ENCODE data around the gene SOST.

Gene SOST

GRCh38 chr17:43767053-43767712 is 8.6 kb upstream of the SOST start:
- no peak for TF ChIP-seq TAF1 (IDR thresholded peaks at IDR 0.05; ENCODE audit: borderline replicate concordance, insufficient read depth, low read length)
- TF ChIP-seq SIN3A (IDR thresholded peaks at IDR 0.05; ENCODE audit: borderline replicate concordance, insufficient read depth, low read length), result no peak
- no peak for TF ChIP-seq FOXP2 (optimal IDR thresholded peaks at IDR 0.05; ENCODE audit: borderline replicate concordance, extremely low read depth, extremely low read length, insufficient read depth)
- no peak for TF ChIP-seq POLR2AphosphoS5 (IDR thresholded peaks at IDR 0.05; ENCODE audit: low read depth, low read length)
- no peak for TF ChIP-seq REST (IDR thresholded peaks at IDR 0.05; ENCODE audit: insufficient read depth in 1 of 2, low read depth in 2 of 2, low read length in 2 of 2)

DNA sequence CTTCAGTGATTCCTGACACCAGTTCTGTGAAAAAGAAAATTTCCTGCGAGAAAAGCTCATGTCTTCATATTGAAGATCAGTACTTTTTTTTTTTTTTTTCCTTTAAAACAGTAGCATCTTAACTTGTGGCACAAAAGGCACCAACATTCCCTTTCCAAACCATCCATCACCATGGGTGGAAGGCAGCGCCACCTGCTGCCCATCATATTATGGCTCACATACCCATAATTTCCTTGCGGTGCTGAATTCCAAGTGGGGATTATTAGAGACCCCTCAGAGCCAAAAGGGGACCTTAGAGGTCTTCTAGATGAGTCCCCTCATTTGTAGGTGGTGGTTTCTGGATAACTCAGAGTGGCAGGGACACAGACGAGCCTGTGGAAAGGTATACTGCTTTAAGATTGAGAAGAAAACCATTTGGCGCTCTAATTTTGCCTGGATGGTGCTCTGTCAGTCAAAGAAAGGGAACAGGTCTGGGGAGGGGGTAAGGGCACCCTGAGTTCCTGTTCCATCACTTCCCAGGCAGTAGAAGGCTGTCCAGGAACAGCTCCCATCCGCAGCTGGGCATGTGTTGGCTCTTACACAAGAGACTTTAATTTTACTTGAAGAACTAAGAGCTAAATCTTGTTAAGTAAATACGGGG is 7.9 kb upstream of the SOST start:
- TF ChIP-seq REST (IDR thresholded peaks at IDR 0.05; ENCODE audit: insufficient read depth in 1 of 2, low read depth in 2 of 2, low read length in 2 of 2), result no peak
- no peak for TF ChIP-seq FOXP2 (optimal IDR thresholded peaks at IDR 0.05; ENCODE audit: borderline replicate concordance, extremely low read depth, extremely low read length, insufficient read depth)
- TF ChIP-seq SIN3A (IDR thresholded peaks at IDR 0.05; ENCODE audit: borderline replicate concordance, insufficient read depth, low read length), result no peak
- no peak for TF ChIP-seq TAF1 (IDR thresholded peaks at IDR 0.05; ENCODE audit: borderline replicate concordance, insufficient read depth, low read length)

DNA sequence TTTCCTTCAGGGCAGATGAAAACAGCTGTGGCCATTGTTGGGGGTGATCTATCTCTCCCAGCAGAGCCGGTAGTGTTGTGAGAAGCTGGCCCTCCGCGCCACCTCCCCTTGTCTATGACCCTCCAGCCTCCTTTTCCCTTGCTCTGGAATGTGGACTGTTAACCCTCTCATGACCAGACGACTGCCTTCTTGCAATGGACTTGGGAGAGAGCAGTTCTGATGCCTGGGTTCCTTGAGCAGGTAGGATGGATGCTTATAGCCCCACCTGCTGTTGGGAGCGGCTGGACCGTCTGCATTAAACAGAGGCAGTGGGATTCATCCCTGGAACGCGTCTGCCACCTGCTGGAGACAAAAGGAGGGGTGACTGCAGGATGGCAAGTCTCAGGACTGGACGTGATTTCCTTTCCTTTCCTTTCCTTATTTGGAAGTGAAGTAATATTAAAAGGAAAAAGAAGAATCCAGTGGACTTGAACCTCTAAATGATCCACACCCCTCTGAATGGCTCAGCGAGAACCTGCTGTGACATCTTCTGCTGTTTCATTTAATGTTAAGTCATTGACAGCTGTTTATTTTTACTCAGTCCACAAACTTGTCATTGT is 1.8 kb upstream of the SOST start:
- no peak for TF ChIP-seq FOXP2 (optimal IDR thresholded peaks at IDR 0.05; ENCODE audit: borderline replicate concordance, extremely low read depth, extremely low read length, insufficient read depth)
- TF ChIP-seq TAF1 (IDR thresholded peaks at IDR 0.05; ENCODE audit: borderline replicate concordance, insufficient read depth, low read length), result 0 out of 2 replicates have a peak, but pooled peaks have one; percentile 30

- TF ChIP-seq SIN3A (IDR thresholded peaks at IDR 0.05; ENCODE audit: borderline replicate concordance, insufficient read depth, low read length) (no peak), POLR2AphosphoS5 (IDR thresholded peaks at IDR 0.05; ENCODE audit: low read depth, low read length) (no peak), REST (IDR thresholded peaks at IDR 0.05; ENCODE audit: insufficient read depth in 1 of 2, low read depth in 2 of 2, low read length in 2 of 2) (no peak), FOXP2 (optimal IDR thresholded peaks at IDR 0.05; ENCODE audit: borderline replicate concordance, extremely low read depth, extremely low read length, insufficient read depth) (no peak), TAF1 (IDR thresholded peaks at IDR 0.05; ENCODE audit: borderline replicate concordance, insufficient read depth, low read length) (no peak)
These were observed 1.2 kb upstream of the SOST start for GRCh38 chr17:43759836-43760235.

GRCh38 chr17:43758086-43758485 is 505 bp downstream of the SOST start:
- TF ChIP-seq REST (IDR thresholded peaks at IDR 0.05; ENCODE audit: insufficient read depth in 1 of 2, low read depth in 2 of 2, low read length in 2 of 2), result no peak
- TF ChIP-seq FOXP2 (optimal IDR thresholded peaks at IDR 0.05; ENCODE audit: borderline replicate concordance, extremely low read depth, extremely low read length, insufficient read depth), result no peak
- TF ChIP-seq SIN3A (IDR thresholded peaks at IDR 0.05; ENCODE audit: borderline replicate concordance, insufficient read depth, low read length), result no peak
- TF ChIP-seq TAF1 (IDR thresholded peaks at IDR 0.05; ENCODE audit: borderline replicate concordance, insufficient read depth, low read length), result no peak
- TF ChIP-seq POLR2AphosphoS5 (IDR thresholded peaks at IDR 0.05; ENCODE audit: low read depth, low read length), result no peak

All from PFSK-1 (cell line).